DMS153 treated with DMSO at 0.1 percent for 48 hours (cell line): Measurements from ENCODE around the gene PRKCA.
A peak's percentile ranks its signal among the peaks of the same experiment; 100 is the strongest.

Experiments used
- DNase-seq: peaks from one replicate; lab custom pipeline; 2025; ENCODE audit not compliant: unreplicated experiment; lab: John Stamatoyannopoulos, UW

The PRKCA gene

DNA sequence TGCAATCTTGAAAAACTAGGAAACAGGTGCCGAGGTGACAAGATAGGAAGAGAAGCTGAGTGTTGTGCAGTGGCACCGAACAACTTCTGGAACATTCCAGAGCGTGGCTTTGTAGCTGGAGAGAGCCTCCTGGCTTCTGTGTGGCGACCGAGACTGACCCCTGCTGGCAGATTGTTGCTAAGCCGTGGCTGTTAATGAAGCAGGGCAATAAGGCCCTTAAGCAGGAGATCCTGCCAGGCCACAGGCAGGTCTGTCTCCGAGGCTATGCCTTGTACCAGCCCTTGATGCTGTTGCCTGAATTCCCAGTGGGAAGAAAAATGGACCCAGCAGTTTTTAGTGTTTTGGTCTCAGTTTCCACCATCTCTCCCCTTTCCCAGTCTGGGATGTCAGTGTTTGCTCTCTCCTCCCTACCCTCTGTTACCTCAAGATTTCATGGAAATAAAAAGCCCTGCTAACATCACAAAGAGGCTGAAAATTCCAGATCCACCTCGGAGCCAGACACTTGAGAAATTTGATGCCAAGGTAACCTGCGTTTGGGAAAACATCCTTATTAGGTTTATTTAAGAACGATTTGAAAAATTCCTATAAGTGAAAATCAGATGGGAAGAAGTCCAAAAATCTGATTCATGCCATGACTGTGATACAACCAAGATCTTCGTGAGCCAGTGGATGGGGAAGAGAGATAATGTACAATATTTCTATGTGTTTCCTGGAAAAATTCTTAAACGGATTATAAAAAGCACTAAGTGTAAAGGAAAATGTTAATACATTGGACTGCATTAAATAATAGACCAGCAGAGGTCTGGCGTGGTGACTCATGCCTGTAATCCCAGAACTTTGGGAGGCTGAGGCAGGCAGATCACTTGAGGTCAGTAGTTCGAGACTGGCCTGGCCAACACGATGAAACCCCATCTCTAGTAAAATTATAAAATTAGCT, 265.1 kb downstream of the PRKCA start:
- DNase-seq: peak; percentile 52

DNA sequence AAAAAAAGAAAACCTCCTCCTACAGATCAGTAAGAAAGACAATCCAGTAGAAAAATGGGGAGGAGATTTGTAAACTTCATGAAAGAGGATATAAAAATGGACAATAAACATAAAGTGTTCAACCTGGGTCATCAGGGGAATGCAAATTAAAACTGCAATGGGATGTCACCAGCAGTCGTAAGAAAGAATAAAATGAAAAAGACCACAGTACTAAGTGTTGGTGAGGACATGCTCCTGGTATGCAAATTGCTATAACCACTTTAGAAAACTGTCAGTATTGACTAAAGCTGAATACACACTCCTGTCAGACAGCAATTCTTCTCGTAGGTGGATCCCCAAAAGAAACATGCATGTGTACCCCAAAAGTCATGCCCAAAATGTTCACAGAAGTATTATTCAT, 267.2 kb downstream of the PRKCA start:
- no peak for DNase-seq

DNA sequence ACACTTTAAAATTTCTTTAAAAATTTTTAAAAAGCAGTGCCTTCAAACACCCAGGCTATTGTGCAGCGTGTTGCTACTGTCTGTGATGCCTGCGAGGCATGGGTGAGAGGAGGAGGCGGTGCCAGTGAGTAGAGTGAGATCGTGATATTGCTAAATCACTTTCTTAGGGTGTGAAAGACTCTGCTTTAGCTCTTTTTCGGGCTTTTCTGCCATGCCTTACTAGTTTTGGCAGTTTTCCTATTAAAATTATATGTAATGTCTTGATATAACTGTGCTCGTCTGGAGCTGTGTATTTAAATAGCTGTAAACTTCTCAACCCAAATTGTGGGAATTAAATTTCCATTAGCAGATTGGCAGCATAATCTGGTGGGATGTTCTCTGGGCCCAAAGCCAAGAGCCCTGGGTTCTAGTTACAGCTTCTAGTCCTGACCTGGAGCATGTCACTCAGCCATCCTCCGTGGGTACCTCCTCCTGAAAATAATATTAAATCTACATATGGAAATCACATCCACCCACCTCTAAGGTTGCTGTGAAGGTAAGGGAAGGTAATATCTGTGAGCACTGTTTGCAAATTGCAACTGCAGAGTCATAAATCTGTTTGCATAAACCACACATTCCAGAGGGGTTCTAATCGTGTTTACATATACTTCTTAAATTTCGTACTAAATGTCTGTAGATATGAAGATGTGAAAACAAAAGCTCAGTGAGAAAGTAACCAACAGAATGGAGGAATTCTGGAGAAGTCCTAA, 268.2 kb downstream of the PRKCA start:
- DNase-seq: no peak

DNA sequence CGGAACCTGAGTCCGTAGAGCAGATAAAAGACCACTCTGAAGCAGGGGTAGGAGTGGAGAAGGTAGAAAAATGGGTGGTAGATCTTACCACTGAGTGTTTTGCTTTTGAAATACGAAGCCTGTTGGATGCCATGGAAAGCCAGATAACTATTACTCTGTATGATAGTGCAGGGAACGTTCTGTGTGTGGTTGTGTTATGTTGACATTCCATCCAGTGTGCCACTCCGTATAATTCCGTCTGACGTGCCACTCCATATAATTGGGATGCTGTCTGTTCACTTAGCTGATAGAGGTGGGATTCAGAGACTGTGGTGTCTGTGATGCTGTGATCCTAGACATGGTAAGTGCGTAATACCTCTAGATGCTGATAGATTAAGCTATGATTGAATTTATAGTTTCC, 269.3 kb downstream of the PRKCA start:
- DNase-seq: no peak

DNA sequence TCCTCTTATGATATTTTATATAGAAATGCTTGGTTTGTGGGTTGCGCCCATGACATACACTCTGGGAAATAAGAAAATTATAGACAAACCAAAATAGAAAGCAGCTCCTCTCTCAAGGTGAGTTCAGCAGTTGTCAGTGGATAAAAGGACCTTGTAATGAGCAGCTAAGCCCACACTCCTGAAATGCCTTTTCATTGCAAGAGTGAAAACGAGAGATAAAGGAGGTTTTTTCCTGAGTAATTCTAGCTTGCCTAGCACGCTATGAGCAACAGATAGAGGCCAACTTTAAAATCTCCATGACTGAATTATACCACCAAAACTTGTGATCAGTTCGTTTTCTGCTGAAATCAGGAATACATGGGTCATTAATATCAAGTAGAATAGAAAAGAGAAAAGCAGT, 270.7 kb downstream of the PRKCA start:
- DNase-seq: no peak

DNA sequence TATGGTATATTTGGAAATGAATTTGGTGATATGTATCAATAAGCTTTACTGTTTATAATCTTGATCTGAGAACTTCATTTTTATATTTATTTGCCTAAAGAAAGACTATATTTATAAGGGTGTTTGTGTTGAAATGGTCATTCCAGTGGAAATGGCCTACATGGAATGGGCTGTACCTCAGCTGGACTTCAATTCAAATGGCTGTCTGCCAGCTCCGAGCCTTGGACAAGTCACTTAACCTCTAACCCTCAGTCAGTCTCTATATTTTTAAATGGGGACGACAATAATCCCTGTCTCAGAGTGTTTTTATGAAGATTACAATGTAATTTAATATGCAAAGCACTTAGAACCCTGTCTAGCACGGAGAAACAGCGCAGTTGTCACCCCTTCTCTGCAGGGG, 271.7 kb downstream of the PRKCA start:
- no peak for DNase-seq

DNA sequence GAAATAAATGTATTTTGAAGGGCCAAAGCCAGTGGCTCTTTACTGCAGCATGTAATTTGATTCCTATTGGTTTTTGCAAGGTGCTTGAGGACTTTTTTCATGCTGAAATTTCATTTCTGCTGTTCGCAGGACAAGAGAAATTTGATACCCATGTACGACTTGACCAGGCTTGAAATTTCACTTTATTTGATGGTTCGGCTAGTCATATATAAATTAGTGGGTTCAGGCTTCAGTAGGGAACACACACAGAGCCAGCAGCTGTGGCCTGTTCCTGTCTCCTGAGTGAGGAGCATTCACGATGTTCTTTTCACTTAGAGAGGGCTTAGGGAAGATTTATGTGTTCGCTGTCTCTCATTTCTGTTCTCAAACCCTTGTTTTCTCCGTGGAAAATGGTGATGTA, 274.1 kb downstream of the PRKCA start:
- DNase-seq: no peak

DNA sequence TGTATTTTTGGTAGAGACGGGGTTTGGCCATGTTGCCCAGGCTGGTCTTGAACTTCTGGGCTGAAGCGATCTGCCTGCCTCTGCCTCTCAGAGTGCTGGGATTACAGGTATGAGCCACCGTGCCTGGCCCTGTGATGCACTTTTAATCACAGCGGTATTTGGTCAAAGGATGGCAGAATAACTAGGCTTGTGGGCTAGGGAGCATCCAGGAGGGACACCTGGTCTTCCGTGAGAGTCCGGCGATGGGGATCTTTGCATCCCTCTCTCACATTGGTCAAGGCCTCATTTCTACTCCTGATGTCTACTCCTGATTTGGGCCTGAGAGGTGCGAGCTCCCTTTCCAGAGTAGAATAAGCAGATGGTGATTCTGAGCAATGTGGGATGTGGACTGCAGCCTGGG, 274.6 kb downstream of the PRKCA start:
- DNase-seq: no peak

DNA sequence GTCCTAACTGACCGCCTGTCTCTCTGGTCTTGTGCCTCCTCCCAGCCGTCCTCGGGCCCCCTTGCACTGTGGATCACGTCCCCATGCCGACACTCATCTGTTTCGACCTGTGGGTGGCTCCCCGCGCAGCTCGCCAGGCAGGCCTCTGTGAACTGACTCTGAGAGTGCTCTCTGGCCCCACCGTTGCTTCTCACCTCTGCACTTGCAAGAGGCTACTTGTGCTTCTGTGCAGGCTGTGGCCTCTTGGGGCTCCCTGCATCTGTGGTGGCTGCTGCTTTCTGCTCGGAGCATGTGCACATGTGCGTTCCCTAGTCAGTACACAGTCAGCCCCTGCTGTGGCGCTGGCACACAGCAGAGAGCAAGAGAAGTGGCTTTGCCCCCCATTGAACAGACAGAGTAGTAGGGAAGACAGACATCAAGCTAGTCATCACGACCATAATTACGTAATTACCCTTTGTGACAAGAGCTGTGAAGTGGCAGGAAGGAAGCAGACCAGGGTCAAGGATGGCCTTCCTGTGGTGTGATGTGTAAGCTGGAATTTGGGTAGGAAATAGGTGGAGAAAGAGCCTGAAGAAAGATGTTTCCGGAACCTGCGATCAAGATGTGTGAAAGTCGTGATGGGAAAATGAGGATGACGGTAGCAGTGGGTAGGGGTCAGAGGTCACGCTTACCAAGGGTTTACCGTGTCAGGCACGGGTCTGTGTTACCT, 276.5 kb downstream of the PRKCA start:
- DNase-seq: no peak

DNA sequence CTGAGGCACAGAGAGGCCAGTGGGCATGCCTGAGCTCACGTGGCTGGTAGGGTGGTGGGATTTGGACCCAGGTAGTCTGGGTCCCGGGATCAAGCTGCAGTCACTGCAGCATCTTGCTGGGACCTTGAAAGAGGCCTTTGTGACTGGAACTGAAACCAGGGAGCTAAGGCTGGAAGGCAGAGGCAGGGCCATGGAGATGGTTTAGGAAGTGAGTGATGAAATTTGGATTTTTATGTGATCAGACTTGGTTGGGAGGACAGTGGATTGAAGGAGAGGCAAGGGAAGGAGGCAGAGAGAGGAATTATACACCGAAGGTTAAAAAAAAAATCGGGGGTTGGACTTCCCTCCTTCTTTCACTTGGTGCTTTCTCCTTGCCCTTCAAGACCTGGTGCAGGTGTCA, 277.1 kb downstream of the PRKCA start:
- DNase-seq: no peak

DNA sequence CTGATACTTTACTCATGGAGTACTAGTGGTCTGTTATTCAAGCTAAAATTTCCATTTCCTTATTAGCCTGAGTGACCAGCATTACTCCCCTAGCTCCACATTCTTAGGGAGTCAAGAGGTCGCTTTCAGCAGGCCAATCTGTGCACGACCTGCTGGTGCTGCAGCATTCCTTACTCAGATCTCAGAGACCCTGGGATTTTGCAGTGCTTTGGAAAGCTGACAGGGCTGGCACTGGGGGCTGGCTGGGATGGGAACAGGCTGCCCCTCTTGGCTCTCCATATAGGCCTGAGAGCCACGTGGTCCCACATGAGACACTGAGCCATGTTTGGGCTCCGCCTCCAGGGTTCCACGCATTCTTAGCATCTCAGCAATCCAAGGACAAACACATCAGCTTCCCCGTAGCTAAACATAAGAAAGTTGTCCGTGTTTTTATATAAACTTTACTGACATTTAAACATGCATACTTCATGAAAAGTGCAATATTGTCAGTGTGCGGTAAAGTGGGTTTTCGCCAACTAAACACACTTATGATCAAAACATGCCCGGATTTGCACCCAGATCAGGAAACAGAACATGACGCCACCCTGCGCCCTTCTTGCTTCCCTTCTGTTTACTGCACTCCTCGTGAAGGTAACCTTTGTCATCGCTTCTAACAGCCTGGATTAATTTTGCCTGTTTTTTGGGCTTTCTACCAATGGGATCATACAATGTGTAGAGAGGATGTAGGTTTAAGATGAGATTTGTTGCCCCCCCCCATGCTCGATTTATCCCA, 278.0 kb downstream of the PRKCA start:
- DNase-seq: no peak

DNA sequence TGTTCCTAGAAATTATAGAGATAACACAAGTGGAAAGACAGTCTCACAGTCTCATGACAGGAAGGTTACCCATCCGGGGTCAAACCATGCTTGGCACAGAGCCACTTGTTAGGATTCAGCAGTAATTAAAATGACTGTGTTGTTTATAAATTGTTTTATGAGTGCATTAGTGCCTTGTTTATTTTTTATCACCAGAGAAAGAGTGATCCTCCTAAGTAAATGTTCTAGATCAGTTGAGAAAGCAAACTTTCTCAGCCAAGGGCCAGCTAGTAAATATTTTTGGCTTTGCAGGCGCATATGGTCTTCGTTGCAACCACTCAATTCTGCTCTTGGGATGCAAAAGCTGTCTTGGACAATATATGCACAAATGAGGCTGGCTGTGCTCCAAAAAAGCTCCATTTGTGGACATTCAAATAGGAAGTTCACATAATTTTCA, 278.6 kb downstream of the PRKCA start:
- DNase-seq: no peak

DNA sequence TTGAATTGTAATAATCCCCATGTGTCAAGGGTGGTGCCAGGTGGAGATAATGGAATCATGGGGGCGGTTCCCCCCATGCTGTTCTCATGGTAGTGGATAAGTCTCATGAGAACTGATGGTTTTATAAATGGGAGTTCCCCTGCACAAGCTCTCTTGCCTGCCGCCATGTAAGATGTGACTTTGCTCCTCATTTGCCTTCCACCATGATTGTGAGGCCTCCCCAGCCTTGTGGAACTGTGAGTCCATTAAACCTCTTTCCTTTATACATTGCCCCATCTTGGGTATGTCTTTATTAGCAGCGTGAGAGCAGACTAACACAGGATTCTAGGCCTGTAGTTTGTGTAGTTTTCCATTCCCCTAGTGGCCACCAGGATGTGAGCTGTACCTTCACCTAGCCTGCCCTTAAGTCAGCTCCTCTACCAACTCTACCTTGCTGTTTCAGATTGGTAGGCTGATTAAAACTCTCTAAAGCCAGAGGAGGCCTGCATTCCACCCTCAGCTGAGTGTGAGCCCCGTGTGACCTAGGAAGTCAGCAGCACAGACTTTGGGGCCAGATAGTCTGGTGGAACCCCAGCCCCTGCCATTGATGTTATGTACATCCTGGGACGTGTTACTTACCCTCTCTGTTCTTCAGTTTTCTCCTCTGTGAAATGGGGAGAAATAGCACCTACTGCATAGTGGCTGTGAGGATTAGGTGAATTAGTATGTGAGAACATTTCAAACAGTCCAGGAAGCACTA, 280.1 kb downstream of the PRKCA start:
- DNase-seq: no peak

DNA sequence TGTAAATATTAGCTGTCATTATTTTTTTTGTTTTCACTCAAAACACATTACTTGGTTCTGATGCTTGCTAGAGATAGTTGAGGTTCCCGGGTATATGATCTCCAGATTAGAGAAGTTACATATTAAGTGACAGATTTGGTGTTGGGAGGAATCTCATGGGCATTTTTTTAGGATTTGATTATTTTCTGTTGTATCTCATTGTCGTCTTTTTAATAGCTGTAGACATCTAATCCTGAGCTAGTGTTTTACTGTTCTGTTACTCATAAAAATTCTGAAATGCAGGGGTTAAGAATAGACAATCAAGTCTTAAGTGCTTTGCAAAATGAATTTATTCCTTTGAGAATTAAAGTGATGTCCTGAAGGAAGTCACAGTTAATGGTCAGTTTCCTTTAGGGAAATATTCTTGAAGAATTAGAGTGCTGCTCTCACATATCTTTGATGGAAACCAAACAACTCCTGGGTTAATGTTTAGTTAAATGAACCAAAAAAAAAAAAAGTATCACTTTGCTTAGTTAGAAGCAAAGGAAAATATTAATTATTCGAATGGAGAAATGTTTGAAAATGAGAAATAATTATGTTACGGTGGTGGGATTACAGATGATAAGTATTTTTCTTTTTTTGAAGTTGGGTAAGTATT, 280.8 kb downstream of the PRKCA start:
- DNase-seq: no peak

DNA sequence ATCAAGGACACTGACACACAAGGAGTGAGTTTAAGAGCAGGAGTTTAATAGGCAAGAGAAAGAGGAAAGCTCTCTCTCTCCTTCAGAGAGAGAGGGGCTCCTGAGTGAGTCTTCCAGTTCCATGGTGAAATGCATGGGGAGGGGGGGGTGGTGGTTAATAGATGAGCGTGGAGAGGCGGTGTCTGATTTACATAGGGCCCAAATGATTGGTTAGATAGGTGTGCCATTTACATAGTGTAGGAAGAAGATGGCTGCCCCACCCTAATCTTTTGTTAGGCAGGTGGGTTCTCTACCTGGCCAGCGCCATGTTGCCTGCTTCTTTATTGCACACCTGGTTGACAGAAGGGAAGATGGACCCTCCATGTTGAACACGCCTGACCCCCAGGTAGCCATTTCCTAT, 282.5 kb downstream of the PRKCA start:
- no peak for DNase-seq

DNA sequence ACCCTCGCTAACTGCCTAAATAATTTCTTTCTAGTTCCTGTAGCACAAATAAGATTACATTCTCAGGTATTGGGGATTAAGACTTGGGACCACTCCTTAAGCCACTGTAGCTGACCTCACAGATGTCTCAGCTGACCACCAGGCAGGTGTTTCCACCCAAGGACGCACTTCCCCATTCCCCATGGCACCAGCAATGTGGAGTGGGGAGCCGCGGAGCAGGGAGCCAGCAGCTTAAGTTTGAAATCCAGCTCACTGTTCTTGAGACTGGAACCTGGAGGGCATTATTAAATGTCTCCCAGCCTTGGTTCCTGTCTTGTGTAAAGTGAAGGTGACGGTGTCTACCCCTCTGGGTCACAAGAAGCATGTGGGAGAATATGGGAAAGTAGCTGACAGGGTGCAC, 283.1 kb downstream of the PRKCA start:
- DNase-seq: no peak

DNA sequence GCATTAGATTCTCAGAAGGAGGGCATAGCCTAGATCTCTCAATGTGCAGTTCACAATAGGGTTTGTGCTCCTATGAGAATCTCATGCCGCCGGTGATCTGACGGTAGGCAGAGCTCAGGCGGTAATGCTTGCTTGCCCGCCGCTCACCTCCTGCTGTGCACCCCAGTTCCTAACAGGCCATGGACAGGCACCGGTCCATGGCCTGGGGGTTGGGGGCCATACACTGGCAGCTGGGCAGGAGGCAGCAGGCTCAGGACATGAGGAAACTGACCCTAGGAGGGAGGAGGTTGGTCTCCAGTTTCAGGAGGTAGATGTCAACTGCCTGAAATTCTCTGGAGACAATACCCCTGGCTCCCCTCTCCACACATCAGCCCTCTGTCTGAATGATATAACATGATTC, 287.5 kb downstream of the PRKCA start:
- DNase-seq: no peak

DNA sequence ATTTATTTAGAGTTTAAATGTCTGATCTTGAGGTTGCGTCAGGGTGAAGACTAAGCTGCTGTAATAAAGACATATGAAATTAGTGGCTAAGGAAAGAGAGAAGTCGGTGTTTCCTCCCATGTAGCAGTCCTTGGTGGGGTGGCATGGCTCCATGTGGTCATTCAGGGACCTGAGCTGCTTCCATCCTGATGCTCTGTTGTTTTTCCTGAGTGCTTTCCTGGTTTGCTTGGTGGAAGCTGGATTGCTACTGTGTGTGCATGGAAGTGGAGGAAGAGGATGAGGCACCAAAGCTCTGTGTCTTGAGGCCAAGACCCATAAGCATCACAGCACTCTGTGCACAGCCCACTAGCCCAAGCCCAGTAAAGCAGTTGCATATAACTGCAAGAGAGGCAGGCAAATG, 290.7 kb downstream of the PRKCA start:
- no peak for DNase-seq

DNA sequence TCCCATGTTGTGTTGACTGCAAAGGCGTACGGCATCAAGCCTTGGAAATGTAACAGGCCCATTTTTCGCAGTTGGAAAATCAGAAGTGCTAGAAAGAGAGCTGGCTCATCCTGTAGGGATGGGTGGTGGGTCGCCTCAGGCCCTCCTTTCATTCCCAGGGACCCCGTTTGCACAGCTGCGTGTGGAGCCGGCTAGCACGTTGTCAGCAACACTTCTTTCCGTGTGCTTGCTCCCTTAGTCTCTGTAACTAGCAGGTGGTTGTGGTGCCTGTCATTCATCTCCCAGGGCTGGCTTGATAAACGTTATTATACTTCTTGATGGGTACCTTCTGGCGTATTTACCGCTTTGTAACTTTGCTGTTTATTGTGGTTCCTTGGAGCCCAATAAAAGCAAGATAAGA, 293.5 kb downstream of the PRKCA start:
- no peak for DNase-seq
